Mesenchymal stem cell (in vitro differentiated cells and primary cell): ENCODE measurements around the gene TBC1D8.

Source experiments
- DNase-seq: peaks from one replicate; pipeline ENCODE4 v3.0.0-alpha.2; 2013
- H2AFZ ChIP-seq: one replicate; pipeline ENCODE4 v1.6.1; 2013; ENCODE audit warnings: low read depth, mild to moderate bottlenecking, control low read depth, inconsistent platforms, low read length, moderate library complexity
- H2AK5ac ChIP-seq: 2 replicates; pipeline ENCODE4 v1.6.1; 2013; ENCODE audit warnings: low read length, moderate library complexity, mild to moderate bottlenecking, inconsistent platforms; ENCODE audit not compliant: severe bottlenecking
- H2BK120ac ChIP-seq: one replicate; pipeline ENCODE4 v1.6.1; 2013; ENCODE audit warnings: low read depth, mild to moderate bottlenecking, inconsistent platforms, low read length, moderate library complexity
- H2BK12ac ChIP-seq, 2 experiments: one replicate each; pipeline ENCODE4 v1.6.1; 2013; ENCODE audit warnings: inconsistent platforms in 2 of 2, low read length in 2 of 2, mild to moderate bottlenecking in 2 of 2, moderate library complexity in 2 of 2, control low read depth in 1 of 2
- H2BK15ac ChIP-seq: one replicate; pipeline ENCODE4 v1.6.1; 2013; ENCODE audit warnings: mild to moderate bottlenecking, low read depth, inconsistent platforms; ENCODE audit not compliant: poor library complexity, severe bottlenecking
- H2BK5ac ChIP-seq: 2 replicates; pipeline ENCODE4 v1.6.1; 2013; ENCODE audit warnings: low read depth, mild to moderate bottlenecking, low read length, control low read depth, inconsistent platforms; ENCODE audit not compliant: poor library complexity, severe bottlenecking
- H3K14ac ChIP-seq, 2 experiments: one replicate each; pipeline ENCODE4 v1.6.1; 2013; ENCODE audit warnings: inconsistent platforms in 2 of 2, low read length in 2 of 2, control low read depth in 1 of 2, mild to moderate bottlenecking in 1 of 2, moderate library complexity in 1 of 2
- H3K18ac ChIP-seq, 2 experiments: one replicate each; pipeline ENCODE4 v1.6.1; 2013; ENCODE audit warnings: inconsistent platforms in 2 of 2, low read length in 2 of 2, control low read depth in 1 of 2, low read depth in 1 of 2, mild to moderate bottlenecking in 1 of 2
- H3K23ac ChIP-seq, 2 experiments: one replicate each; pipeline ENCODE4 v1.6.1; 2013; ENCODE audit warnings: inconsistent platforms in 2 of 2, low read length in 2 of 2, mild to moderate bottlenecking in 2 of 2, moderate library complexity in 2 of 2, control low read depth in 1 of 2
- H3K27ac ChIP-seq: 2 replicates; pipeline ENCODE4 v1.5.1; 2013; ENCODE audit warnings: mild to moderate bottlenecking, moderate library complexity, low read length, control low read depth, inconsistent platforms; ENCODE audit not compliant: poor library complexity, severe bottlenecking
- H3K27me3 ChIP-seq, 2 experiments: 2 replicates each; pipeline versions ENCODE4 v1.6.1 to v1.7.0; 2013; ENCODE audit warnings: low read length in 2 of 2, mild to moderate bottlenecking in 2 of 2, moderate library complexity in 2 of 2, control low read depth in 1 of 2, inconsistent platforms in 1 of 2; ENCODE audit not compliant: control insufficient read depth in 1 of 2, insufficient read depth in 1 of 2
- H3K36me3 ChIP-seq, 2 experiments: 2 replicates each; pipeline versions ENCODE4 v1.6.1 to v1.7.0; 2013; ENCODE audit warnings: low read length in 2 of 2, control low read depth in 1 of 2, inconsistent platforms in 1 of 2, low read depth in 1 of 2, mild to moderate bottlenecking in 1 of 2; ENCODE audit not compliant: insufficient read depth in 2 of 2, control insufficient read depth in 1 of 2
- H3K4ac ChIP-seq, 2 experiments: one replicate each; pipeline ENCODE4 v1.6.1; 2013; ENCODE audit warnings: inconsistent platforms in 2 of 2, low read length in 2 of 2, mild to moderate bottlenecking in 2 of 2, moderate library complexity in 2 of 2, control low read depth in 1 of 2, low read depth in 1 of 2
- H3K4me1 ChIP-seq: 2 replicates; pipeline ENCODE4 v1.6.1; 2013; ENCODE audit warnings: low read depth, low read length, control low read depth; ENCODE audit not compliant: control insufficient read depth, insufficient read depth
- H3K4me2 ChIP-seq: 2 replicates; pipeline ENCODE4 v1.6.1; 2013; ENCODE audit warnings: low read length, mild to moderate bottlenecking, inconsistent platforms; ENCODE audit not compliant: poor library complexity, severe bottlenecking
- H3K4me3 ChIP-seq, 2 experiments: 2 replicates each; pipeline versions ENCODE4 v1.5.1 to v1.7.0; 2013; ENCODE audit warnings: low read length in 2 of 2, mild to moderate bottlenecking in 2 of 2, control low read depth in 1 of 2, low read depth in 1 of 2; ENCODE audit not compliant: insufficient read depth in 1 of 2
- H3K79me1 ChIP-seq: replicated peaks from 2 replicates; pipeline ENCODE4 v1.6.1; 2013; ENCODE audit warnings: mild to moderate bottlenecking, control low read depth, low read length, inconsistent platforms; ENCODE audit not compliant: poor library complexity, severe bottlenecking
- H3K9ac ChIP-seq: 2 replicates; pipeline ENCODE4 v1.7.0; 2013; ENCODE audit warnings: mild to moderate bottlenecking, low read length, moderate library complexity
- H3K9me3 ChIP-seq: 2 replicates; pipeline ENCODE4 v1.7.0; 2013; ENCODE audit warnings: mild to moderate bottlenecking, low read length; ENCODE audit not compliant: control insufficient read depth
- H4K8ac ChIP-seq: one replicate; pipeline ENCODE4 v1.6.1; 2013; ENCODE audit warnings: inconsistent platforms, mild to moderate bottlenecking, low read length, moderate library complexity
- H4K91ac ChIP-seq: one replicate; pipeline ENCODE4 v1.6.1; 2013; ENCODE audit warnings: mild to moderate bottlenecking, low read length, inconsistent platforms
- WGBS: methylation state at CpG from one replicate; pipeline ENCODE4 v1.1.7; 2013; ENCODE audit warnings: mixed read lengths; 5-methylcytosine and 5-hydroxymethylcytosine counted together

Gene TBC1D8

GRCh38 chr2:101157272-101157671, 6.1 kb upstream of the TBC1D8 start:
- 93% methylated on average over 6 of the region's 6 CpGs for WGBS
- Histone ChIP-seq H2AK5ac (no peak overlapping the region), H3K4me2 (no peak overlapping the region), H3K36me3 (no peaks in the 10 kb centered on the region), H3K27ac (no peak overlapping the region), H3K9ac (no peak overlapping the region), H2AFZ (no peak overlapping the region), H4K91ac (no peak overlapping the region), H3K23ac (no peak overlapping the region), H3K4ac (no peak overlapping the region), H3K18ac (no peak overlapping the region), H3K27me3 (no peaks in the 10 kb centered on the region), H2BK120ac (no peak overlapping the region), H3K9me3 (no peaks in the 10 kb centered on the region), H2BK12ac (no peak overlapping the region), H2BK5ac (no peak overlapping the region), H3K79me1 (no peaks in the 10 kb centered on the region), H4K8ac (no peak overlapping the region), H3K4me3 (no peak overlapping the region), H2BK15ac (no peak overlapping the region), H3K14ac (no peak overlapping the region), H3K4me1 (peaks cover 4% of the 10 kb centered on the region)
- DNase-seq, result no peak

GRCh38 chr2:101153787-101154186, 2.6 kb upstream of the TBC1D8 start:
- Histone ChIP-seq H3K4me2 (no peak overlapping the region), H4K8ac (no peak overlapping the region), H2AFZ (no peak overlapping the region), H3K36me3 (no peaks in the 10 kb centered on the region), H3K27me3 (no peaks in the 10 kb centered on the region), H3K23ac (no peak overlapping the region), H3K4ac (no peak overlapping the region), H3K27ac (no peak overlapping the region), H3K14ac (no peak overlapping the region), H3K79me1 (peaks cover 8% of the 10 kb centered on the region), H2BK12ac (no peak overlapping the region), H3K4me3 (no peak overlapping the region), H2BK15ac (no peak overlapping the region), H2BK5ac (no peak overlapping the region), H3K9ac (no peak overlapping the region), H4K91ac (peak overlapping the region; percentile 66), H3K4me1 (peaks cover 17% of the 10 kb centered on the region), H3K18ac (no peak overlapping the region), H2AK5ac (no peak overlapping the region), H3K9me3 (no peaks in the 10 kb centered on the region), H2BK120ac (no peak overlapping the region)
- WGBS, result 91% methylated on average over 7 of the region's 7 CpGs
- DNase-seq, result no peak

GRCh38 chr2:101153077-101153707, 2.0 kb upstream of the TBC1D8 start:
- Histone ChIP-seq H3K4me2 (no peak overlapping the region), H3K23ac (no peak overlapping the region), H3K9me3 (no peaks in the 10 kb centered on the region), H2BK5ac (no peak overlapping the region), H4K91ac (no peak overlapping the region), H2BK12ac (no peak overlapping the region), H2BK120ac (no peak overlapping the region), H3K4ac (no peak overlapping the region), H2AK5ac (no peak overlapping the region), H3K9ac (no peak overlapping the region), H3K27me3 (no peaks in the 10 kb centered on the region), H3K27ac (no peak overlapping the region), H3K4me3 (no peak overlapping the region), H3K4me1 (peaks cover 17% of the 10 kb centered on the region), H3K18ac (no peak overlapping the region), H3K36me3 (no peaks in the 10 kb centered on the region), H2AFZ (no peak overlapping the region), H3K79me1 (peaks cover 10% of the 10 kb centered on the region), H3K14ac (no peak overlapping the region), H2BK15ac (no peak overlapping the region), H4K8ac (no peak overlapping the region)
- 37% methylated on average over 5 of the region's 9 CpGs for WGBS
- no peak for DNase-seq

GRCh38 chr2:101152272-101153076, 1.3 kb upstream of the TBC1D8 start:
- Histone ChIP-seq H3K79me1 (peaks cover 12% of the 10 kb centered on the region), H3K27ac (peak overlapping the region; percentile 80), H3K9me3 (no peaks in the 10 kb centered on the region), H3K36me3 (no peaks in the 10 kb centered on the region), H2AFZ (peak overlapping the region; percentile 43), H4K91ac (no peak overlapping the region), H3K14ac (peak overlapping the region in 1 of 2 experiments; percentile 58), H2AK5ac (no peak overlapping the region), H3K4ac (peak overlapping the region in 1 of 2 experiments; percentile 49), H2BK12ac (peak overlapping the region in 1 of 2 experiments; percentile 73), H3K4me3 (peak overlapping the region; percentile 4 to 84), H3K4me1 (peaks cover 17% of the 10 kb centered on the region), H3K23ac (peak overlapping the region in 1 of 2 experiments; percentile 92), H2BK120ac (no peak overlapping the region), H2BK15ac (no peak overlapping the region), H3K27me3 (no peaks in the 10 kb centered on the region), H3K18ac (peak overlapping the region in 1 of 2 experiments; percentile 70), H4K8ac (no peak overlapping the region), H3K9ac (peak overlapping the region; percentile 82), H2BK5ac (no peak overlapping the region), H3K4me2 (peak overlapping the region; percentile 94)
- 4% methylated on average over 21 of the region's 21 CpGs for WGBS
- peak; percentile 88 for DNase-seq
